Measurements from ENCODE around the gene NEO1. TPM values are rescaled to one million over a fixed set of nuclear protein-coding genes. Genes with fewer than 3 reads are reported as not detected.

The NEO1 gene
- total RNA-seq, 1 donor from 2014 or later = 31.0 TPM

GRCh38 chr15:73284090-73284716 lies 231.9 kb downstream of the NEO1 start:
- TF ChIP-seq CTCF (conservative IDR thresholded peaks at IDR 0.05; ENCODE audit: low read depth, low read length) = no peak
- DNase-seq (ENCODE audit: low read depth) = no peak
- no peak overlapping the region for H3K4me3 ChIP-seq (ENCODE audit: low read depth, low read length)

DNA sequence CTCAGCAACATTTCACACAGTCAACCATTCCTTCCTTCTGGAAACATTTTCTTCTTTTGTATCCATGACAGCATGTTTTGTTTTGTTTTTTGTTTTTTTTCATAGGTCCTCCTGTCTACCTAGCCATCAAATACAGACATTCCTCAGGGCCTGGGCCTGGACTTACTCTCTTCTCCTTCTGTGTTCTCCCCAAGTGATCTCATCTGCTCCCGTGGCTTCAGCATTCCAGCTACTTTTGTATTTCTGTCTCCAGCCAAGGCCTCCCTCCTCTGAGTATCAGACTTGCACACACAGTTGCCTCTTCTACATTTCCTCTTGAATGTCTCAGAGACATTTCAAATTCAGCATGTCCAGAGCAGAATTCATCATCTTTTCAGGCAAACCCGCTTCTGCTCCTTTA lies 234.0 kb downstream of the NEO1 start:
- no peak for DNase-seq (ENCODE audit: low read depth)
- no peak for TF ChIP-seq CTCF (conservative IDR thresholded peaks at IDR 0.05; ENCODE audit: low read depth, low read length)
- H3K4me3 ChIP-seq (ENCODE audit: low read depth, low read length) = no peak overlapping the region

GRCh38 chr15:73287019-73287418 lies 234.8 kb downstream of the NEO1 start:
- TF ChIP-seq CTCF (conservative IDR thresholded peaks at IDR 0.05; ENCODE audit: low read depth, low read length) = no peak
- no peak for DNase-seq (ENCODE audit: low read depth)
- no peak overlapping the region for H3K4me3 ChIP-seq (ENCODE audit: low read depth, low read length)

- DNase-seq (ENCODE audit: low read depth) = no peak
- no peak for TF ChIP-seq CTCF (conservative IDR thresholded peaks at IDR 0.05; ENCODE audit: low read depth, low read length)
- H3K4me3 ChIP-seq (ENCODE audit: low read depth, low read length) = no peak overlapping the region
These were observed 239.2 kb downstream of the NEO1 start for GRCh38 chr15:73291441-73291840.

DNA sequence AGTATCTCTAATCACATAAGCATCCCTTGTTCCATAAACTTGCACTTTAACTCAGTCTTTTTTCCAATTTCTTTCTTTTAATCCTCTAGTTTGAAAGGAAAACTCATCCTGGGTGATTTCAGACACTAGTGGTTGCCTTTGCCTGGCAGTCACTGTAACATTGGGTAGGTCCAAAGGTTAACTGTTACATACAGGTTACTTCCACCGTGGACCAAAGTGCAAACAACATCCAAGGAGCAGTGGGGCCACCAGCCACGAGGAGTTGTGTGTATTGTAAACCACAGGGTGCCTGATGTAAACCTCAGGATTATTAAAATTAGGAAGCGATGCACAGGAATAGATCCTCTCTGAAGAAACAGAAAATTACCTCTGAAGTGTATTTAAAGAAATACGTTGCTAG lies 241.5 kb downstream of the NEO1 start:
- H3K4me3 ChIP-seq (ENCODE audit: low read depth, low read length) = no peak overlapping the region
- TF ChIP-seq CTCF (conservative IDR thresholded peaks at IDR 0.05; ENCODE audit: low read depth, low read length) = no peak
- DNase-seq (ENCODE audit: low read depth) = no peak

- TF ChIP-seq CTCF (conservative IDR thresholded peaks at IDR 0.05; ENCODE audit: low read depth, low read length) = no peak
- no peak overlapping the region for H3K4me3 ChIP-seq (ENCODE audit: low read depth, low read length)
- no peak for DNase-seq (ENCODE audit: low read depth)
These were observed 243.5 kb downstream of the NEO1 start for GRCh38 chr15:73295630-73296286.

All from epithelial cell of proximal tubule (primary cell).